ENCODE measurements around the gene FAM120AOS.
"Not testable (repeated sequence)": the region's sequence is repeated elsewhere in the genome, so short reads cannot be mapped to it uniquely, and the experiment has no call there.

Gene FAM120AOS

GRCh38 chr9:93466416-93467061, 13.2 kb upstream of the FAM120AOS start:
- DNase-seq: no peak

- DNase-seq: no peak
These were observed 12.5 kb upstream of the FAM120AOS start for GRCh38 chr9:93465855-93466254.

- no peak for DNase-seq
These were observed 11.5 kb upstream of the FAM120AOS start for GRCh38 chr9:93464876-93465275.

DNA sequence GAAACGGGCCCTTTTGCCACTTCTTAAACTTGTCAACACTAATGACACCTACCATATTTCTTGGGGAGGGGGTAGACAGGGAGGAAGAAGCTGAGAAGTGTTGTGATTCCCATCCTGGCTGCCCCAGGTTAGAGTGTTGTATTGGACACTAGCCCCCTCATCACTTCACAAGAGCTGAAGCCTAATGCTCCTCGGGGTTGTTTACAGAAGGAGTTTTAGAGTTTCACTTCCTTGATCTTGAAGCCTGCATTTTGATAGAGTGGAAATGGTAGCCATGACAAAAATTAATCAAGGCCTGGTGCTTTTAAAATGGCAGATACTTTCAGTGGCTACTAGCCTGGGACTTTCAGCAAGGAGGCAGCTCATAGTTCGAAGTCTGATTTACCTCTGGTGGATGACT, 11.0 kb upstream of the FAM120AOS start:
- no peak for DNase-seq

DNA sequence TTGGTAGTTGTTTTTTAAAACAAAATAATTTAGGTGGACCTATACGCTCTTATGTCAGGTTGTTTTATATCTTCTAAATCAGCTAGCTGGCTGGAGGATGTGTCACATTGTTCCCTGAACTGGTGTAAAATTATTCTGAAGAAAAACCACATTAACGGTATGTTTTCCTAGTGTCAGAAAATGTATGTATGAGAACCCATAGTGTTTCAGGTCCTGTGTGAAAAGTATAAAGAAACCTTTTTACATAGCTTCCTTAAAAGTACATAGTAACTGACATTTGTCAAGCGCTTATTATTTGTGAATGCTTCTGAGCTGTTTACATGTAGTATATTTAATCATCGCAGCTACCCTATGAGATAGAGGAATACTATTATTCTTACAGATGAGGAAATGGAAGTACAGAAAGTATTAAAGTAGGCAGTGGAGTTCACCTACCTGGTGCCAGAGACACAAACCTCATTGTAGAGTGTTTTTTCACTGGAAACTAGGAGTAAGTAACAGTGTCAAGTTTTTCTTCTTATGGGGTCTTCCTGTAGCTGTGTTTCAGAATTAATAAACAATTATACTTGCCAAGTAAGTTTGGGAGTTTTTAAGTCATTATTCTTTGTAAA, 10.4 kb upstream of the FAM120AOS start:
- DNase-seq: no peak

DNA sequence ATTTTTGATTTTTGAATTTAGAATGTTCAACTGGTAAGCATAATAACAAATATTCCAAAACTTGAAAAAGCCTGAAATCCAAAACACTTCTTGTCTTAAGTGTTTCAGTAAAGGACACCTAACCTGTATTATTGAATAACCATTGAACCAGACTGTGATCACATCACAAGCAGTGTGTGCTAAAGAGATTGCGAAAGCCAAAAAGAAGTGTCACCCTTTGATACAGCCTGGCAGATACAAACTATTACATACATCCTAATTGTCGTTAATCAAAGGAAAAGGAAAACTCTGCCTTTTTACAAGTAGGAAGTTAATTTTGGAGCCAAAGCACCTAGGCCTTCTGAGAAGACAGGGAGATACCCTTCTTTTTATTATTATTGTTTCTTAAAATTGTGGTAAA, 8.4 kb upstream of the FAM120AOS start:
- no peak for DNase-seq

DNA sequence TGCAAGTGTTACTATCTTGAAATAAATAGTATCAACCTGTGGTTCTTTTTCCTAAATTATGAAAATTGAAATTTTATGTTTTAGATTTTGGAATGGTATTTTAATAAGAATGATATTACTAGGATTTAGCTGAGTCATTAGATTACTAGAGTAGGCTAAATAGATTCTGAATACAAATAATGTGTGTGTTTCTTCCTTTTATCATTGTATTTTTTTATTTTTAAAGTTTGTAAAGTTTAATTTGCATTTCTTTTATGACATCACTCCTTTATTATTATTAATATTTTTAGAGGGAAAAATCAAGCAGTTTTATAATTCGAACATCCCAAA, 8.0 kb upstream of the FAM120AOS start:
- DNase-seq: no peak

GRCh38 chr9:93460689-93461413, 7.5 kb upstream of the FAM120AOS start:
- DNase-seq: no peak

- DNase-seq: no peak
These were observed 6.1 kb upstream of the FAM120AOS start for GRCh38 chr9:93459432-93459847.

DNA sequence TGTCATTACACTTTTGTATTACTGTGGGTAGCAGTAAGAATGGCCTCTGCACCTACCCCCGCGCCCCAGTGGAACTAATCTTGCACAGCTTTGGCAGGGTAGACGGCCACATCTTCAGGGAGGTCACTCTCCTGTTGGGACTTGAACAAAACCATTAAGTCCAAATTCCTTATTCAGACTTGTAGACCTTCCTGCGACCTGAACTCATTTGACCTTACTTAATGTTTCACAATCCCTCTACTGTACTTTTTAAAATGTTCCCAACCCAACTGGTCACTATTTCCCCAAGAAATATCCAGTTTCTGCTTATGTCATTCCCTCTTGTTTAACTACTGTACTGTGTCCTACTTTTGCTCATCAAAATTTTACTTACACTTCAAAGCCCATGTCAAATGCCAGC, 5.3 kb upstream of the FAM120AOS start:
- DNase-seq: no peak

DNA sequence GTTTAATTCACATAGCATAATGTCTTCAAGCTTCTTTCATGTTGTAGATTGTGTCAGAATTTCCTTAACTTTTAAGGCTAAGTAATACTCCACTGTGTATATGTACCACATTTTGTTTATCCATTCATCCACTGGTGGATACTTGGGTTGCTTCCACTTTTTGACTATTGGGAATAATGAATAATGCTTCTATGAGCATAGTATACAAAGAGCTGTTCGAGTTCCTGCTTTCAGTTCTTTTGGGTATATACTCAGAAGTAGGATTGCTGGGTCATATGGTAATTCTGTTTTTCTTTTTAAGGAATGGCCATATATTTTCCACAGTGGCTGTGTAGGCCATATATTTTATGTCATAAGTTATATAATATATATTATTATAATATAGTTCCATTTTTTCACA, 3.6 kb upstream of the FAM120AOS start:
- no peak for DNase-seq

- DNase-seq: no peak
These were observed 3.1 kb upstream of the FAM120AOS start for GRCh38 chr9:93456504-93456903.

DNA sequence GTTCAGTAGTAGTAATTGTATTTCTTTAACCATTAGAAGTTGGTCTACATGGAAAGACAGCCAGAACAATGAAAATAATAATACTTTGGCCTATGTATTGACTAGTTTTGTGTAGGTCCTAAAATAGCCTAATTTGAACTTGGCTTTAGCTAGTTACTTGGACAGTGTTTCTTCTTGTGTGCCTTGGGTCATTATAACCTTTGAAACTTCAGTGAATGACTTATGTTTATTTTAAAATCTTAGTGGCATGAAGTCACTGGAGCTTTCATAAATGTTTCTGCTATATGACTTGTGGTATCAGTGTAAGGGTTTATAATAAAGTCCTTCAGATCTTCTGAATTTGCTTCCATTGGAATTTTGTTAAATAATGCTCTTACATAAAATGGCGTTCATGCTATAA, 2.6 kb upstream of the FAM120AOS start:
- no peak for DNase-seq

DNA sequence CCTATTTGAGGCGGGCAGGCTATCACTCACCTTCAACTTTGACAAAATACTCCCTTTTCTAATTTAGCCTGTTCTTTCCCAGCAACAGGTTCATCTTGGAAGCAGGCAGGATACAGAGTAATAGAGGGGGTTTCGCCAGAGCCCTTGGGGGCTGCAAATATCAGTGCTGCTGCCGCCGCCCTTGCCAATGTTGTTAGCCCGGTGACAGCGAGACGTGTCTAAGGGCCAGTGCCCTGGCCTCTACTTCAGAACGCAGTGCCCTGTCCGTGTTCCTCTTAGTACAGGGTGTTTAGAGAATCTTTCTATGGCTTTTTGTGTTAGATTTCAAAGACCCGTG, 703 bp downstream of the FAM120AOS start:
- DNase-seq: no peak

GRCh38 chr9:93451849-93452709, 1.3 kb downstream of the FAM120AOS start:
- peak; percentile 36 for DNase-seq

GRCh38 chr9:93450945-93451815, 2.2 kb downstream of the FAM120AOS start, which contains the start of gene FAM120A:
FAM120A (plus strand) TSS chr9:93451685; CDS start chr9:93451916, 231 bp downstream.
- DNase-seq: peak; percentile 62

DNA sequence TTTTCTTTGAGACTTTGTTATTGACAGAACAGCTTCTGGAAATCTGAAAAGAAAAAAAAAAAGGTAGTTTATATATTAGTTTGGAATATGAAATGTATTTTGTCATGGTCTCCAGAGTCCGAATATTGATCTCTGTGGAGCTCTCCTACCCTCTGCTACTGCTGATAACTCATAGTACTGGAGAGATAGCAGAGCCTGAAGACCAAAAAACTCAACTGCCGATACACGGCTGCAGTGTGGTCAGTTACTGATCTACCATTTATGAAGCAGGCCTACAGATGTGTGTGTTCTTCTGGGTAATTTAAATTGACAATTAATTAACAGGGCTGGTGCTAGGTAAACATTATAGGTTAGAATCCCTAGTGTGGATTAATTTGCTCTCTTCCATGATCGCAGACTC, 5.7 kb downstream of the FAM120AOS start:
- no peak for DNase-seq

- no peak for DNase-seq
These were observed 7.3 kb downstream of the FAM120AOS start for GRCh38 chr9:93446073-93446472.

GRCh38 chr9:93440896-93441580, 12.3 kb downstream of the FAM120AOS start:
- DNase-seq: no peak

DNA sequence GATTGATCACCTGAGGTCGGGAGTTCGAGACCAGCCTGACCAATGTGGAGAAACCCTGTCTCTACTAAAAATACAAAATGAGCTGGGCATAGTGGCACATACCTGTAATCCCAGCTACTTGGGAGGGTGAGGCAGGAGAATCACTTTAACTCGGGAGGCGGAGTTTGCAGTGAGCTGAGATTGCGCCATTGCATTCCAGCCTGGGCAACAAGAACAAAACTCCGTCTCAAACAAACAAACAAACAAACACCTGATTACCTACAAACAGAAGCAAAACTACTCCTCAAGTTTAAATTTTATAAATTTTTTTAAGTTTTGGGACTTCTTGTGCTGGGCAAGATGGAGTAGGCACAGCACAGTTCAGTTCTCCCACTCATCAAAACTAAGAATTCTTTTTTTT, 14.1 kb downstream of the FAM120AOS start:
- not testable (repeated sequence) for DNase-seq

DNA sequence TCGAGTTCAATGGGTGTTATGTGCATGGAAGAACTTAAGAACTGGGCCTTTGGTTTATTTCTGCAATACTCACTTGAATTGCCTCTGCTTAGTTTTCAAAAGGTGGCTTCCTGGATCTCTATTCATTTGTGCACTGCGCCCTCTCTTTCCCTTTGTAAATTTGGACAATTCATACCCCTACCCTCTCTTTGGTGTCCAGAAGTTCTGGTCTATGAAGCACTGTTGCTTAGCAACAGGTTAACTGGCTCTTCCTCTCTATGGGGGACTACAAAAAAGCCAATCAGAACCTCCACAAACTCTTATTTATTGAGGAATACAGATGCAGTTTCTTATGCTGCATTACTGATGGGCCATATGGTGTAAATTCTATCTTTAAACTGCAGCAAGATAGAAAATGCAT, 15.4 kb downstream of the FAM120AOS start:
- DNase-seq: no peak
